GM21390 (cell line): ENCODE measurements around the gene GRB14.
"Not testable (repeated sequence)": the region's sequence is repeated elsewhere in the genome, so short reads cannot be mapped to it uniquely, and the experiment has no call there.

Source experiments
- ATAC-seq: cut with Tn5 transposase; IDR thresholded peaks from one replicate; pipeline ENCODE4 v1.9.1; 2021; ENCODE audit not compliant: unreplicated experiment

Gene GRB14

GRCh38 chr2:164496881-164497280 is 124.4 kb downstream of the GRB14 start:
- no peak for ATAC-seq

GRCh38 chr2:164496421-164496820 is 124.9 kb downstream of the GRB14 start:
- ATAC-seq = no peak

- ATAC-seq = no peak
Observed at GRCh38 chr2:164495491-164496223, 125.6 kb downstream of the GRB14 start.

GRCh38 chr2:164485541-164485940 is 135.7 kb downstream of the GRB14 start:
- ATAC-seq = no peak

GRCh38 chr2:164479460-164479859 is 141.8 kb downstream of the GRB14 start:
- no peak for ATAC-seq

GRCh38 chr2:164478205-164478604 is 143.1 kb downstream of the GRB14 start:
- no peak for ATAC-seq

GRCh38 chr2:164474873-164475272 is 146.4 kb downstream of the GRB14 start:
- no peak for ATAC-seq

- ATAC-seq = no peak
Observed at GRCh38 chr2:164473021-164473420, 148.3 kb downstream of the GRB14 start.

GRCh38 chr2:164465047-164465446 is 156.2 kb downstream of the GRB14 start:
- not testable (repeated sequence) for ATAC-seq

GRCh38 chr2:164464376-164464775 is 156.9 kb downstream of the GRB14 start:
- ATAC-seq = no peak

GRCh38 chr2:164458792-164459191 is 162.5 kb downstream of the GRB14 start:
- ATAC-seq = no peak

GRCh38 chr2:164457271-164457670 is 164.0 kb downstream of the GRB14 start:
- ATAC-seq = no peak

- ATAC-seq = no peak
Observed at GRCh38 chr2:164456619-164457018, 164.7 kb downstream of the GRB14 start.

GRCh38 chr2:164453656-164454305 is 167.5 kb downstream of the GRB14 start:
- ATAC-seq = no peak

- no peak for ATAC-seq
Observed at GRCh38 chr2:164450278-164450677, 171.0 kb downstream of the GRB14 start.

- ATAC-seq = no peak
Observed at GRCh38 chr2:164449706-164450105, 171.6 kb downstream of the GRB14 start.

GRCh38 chr2:164447660-164448059 is 173.6 kb downstream of the GRB14 start:
- no peak for ATAC-seq
